ENCODE data around the gene SMOC2. TPM values are rescaled to one million over a fixed set of nuclear protein-coding genes. Genes with fewer than 3 reads are reported as not detected.

The SMOC2 gene
- total RNA-seq, 1 donor = 0.36 TPM

GRCh38 chr6:168517742-168518347 lies 76.9 kb downstream of the SMOC2 start:
- peaks cover 8% of the 10 kb centered on the region for H3K9me3 ChIP-seq (ENCODE audit: low read depth, low read length)
- H3K27me3 ChIP-seq (ENCODE audit: insufficient read depth, low read length) = no peaks in the 10 kb centered on the region
- no peaks in the 10 kb centered on the region for H4K20me1 ChIP-seq (ENCODE audit: insufficient read depth, low read length)
- H3K4me3 ChIP-seq (ENCODE audit: insufficient read depth, low read length) = no peak overlapping the region
- TF ChIP-seq, protein P1, sequence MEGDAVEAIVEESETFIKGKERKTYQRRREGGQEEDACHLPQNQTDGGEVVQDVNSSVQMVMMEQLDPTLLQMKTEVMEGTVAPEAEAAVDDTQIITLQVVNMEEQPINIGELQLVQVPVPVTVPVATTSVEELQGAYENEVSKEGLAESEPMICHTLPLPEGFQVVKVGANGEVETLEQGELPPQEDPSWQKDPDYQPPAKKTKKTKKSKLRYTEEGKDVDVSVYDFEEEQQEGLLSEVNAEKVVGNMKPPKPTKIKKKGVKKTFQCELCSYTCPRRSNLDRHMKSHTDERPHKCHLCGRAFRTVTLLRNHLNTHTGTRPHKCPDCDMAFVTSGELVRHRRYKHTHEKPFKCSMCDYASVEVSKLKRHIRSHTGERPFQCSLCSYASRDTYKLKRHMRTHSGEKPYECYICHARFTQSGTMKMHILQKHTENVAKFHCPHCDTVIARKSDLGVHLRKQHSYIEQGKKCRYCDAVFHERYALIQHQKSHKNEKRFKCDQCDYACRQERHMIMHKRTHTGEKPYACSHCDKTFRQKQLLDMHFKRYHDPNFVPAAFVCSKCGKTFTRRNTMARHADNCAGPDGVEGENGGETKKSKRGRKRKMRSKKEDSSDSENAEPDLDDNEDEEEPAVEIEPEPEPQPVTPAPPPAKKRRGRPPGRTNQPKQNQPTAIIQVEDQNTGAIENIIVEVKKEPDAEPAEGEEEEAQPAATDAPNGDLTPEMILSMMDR (IDR thresholded peaks at IDR 0.05; ENCODE audit: extremely low read depth, low read depth, low read length) = no peak
- no peak for DNase-seq (ENCODE audit: insufficient read length, low spot score, missing footprints)
- H2AFZ ChIP-seq (ENCODE audit: low read length) = no peak overlapping the region
- H3K4me2 ChIP-seq (ENCODE audit: insufficient read depth, low read length) = no peak overlapping the region
- H3K36me3 ChIP-seq (ENCODE audit: insufficient read depth, low read length) = no peaks in the 10 kb centered on the region
- H3K79me2 ChIP-seq (ENCODE audit: insufficient read depth, low read length) = no peaks in the 10 kb centered on the region
- H3K27ac ChIP-seq (ENCODE audit: low read depth, low read length) = no peak overlapping the region
- no peaks in the 10 kb centered on the region for H3K4me1 ChIP-seq (ENCODE audit: insufficient read depth, low read length)

- Histone ChIP-seq H3K27me3 (ENCODE audit: insufficient read depth, low read length) (no peaks in the 10 kb centered on the region), H3K4me3 (ENCODE audit: insufficient read depth, low read length) (no peak overlapping the region), H3K79me2 (ENCODE audit: insufficient read depth, low read length) (no peaks in the 10 kb centered on the region), H3K4me2 (ENCODE audit: insufficient read depth, low read length) (no peak overlapping the region), H4K20me1 (ENCODE audit: insufficient read depth, low read length) (no peaks in the 10 kb centered on the region), H3K9me3 (ENCODE audit: low read depth, low read length) (peaks cover 8% of the 10 kb centered on the region), H3K36me3 (ENCODE audit: insufficient read depth, low read length) (no peaks in the 10 kb centered on the region), H3K27ac (ENCODE audit: low read depth, low read length) (no peak overlapping the region), H3K4me1 (ENCODE audit: insufficient read depth, low read length) (no peaks in the 10 kb centered on the region), H2AFZ (ENCODE audit: low read length) (no peak overlapping the region)
- TF ChIP-seq, protein P1 (IDR thresholded peaks at IDR 0.05; ENCODE audit: extremely low read depth, low read depth, low read length) = no peak
- DNase-seq (ENCODE audit: insufficient read length, low spot score, missing footprints) = no peak
Measured at GRCh38 chr6:168518348-168518745, 77.4 kb downstream of the SMOC2 start.

DNA sequence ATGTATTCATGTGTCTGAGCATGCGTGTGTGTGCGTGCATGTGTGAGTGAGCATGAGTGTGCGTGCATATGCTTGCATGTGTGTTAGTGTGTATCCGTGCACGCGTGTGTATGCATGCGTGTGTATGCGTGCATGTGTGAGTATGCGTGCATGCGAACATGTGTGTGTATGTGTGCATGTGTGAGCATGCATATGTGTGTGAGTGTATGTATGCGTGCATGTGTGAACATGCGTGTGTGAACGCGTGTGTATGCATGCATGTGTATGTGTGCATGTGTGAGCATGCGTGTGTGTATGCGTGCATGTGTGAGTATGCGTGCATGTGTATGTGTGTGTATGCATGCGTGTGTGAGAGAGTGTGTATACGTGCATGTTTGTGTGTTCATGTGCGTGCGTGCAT lies 77.9 kb downstream of the SMOC2 start:
- H2AFZ ChIP-seq (ENCODE audit: low read length) = no peak overlapping the region
- TF ChIP-seq, protein P1 (IDR thresholded peaks at IDR 0.05; ENCODE audit: extremely low read depth, low read depth, low read length) = no peak
- H3K4me3 ChIP-seq (ENCODE audit: insufficient read depth, low read length) = no peak overlapping the region
- no peak overlapping the region for H3K27ac ChIP-seq (ENCODE audit: low read depth, low read length)
- H4K20me1 ChIP-seq (ENCODE audit: insufficient read depth, low read length) = no peaks in the 10 kb centered on the region
- H3K4me1 ChIP-seq (ENCODE audit: insufficient read depth, low read length) = no peaks in the 10 kb centered on the region
- H3K36me3 ChIP-seq (ENCODE audit: insufficient read depth, low read length) = no peaks in the 10 kb centered on the region
- H3K27me3 ChIP-seq (ENCODE audit: insufficient read depth, low read length) = no peaks in the 10 kb centered on the region
- no peak for DNase-seq (ENCODE audit: insufficient read length, low spot score, missing footprints)
- H3K79me2 ChIP-seq (ENCODE audit: insufficient read depth, low read length) = no peaks in the 10 kb centered on the region
- peaks cover 8% of the 10 kb centered on the region for H3K9me3 ChIP-seq (ENCODE audit: low read depth, low read length)
- H3K4me2 ChIP-seq (ENCODE audit: insufficient read depth, low read length) = no peak overlapping the region

GRCh38 chr6:168520233-168520632 lies 79.2 kb downstream of the SMOC2 start:
- H3K79me2 ChIP-seq (ENCODE audit: insufficient read depth, low read length) = no peaks in the 10 kb centered on the region
- no peak for DNase-seq (ENCODE audit: insufficient read length, low spot score, missing footprints)
- no peak overlapping the region for H2AFZ ChIP-seq (ENCODE audit: low read length)
- H3K27ac ChIP-seq (ENCODE audit: low read depth, low read length) = no peak overlapping the region
- H3K36me3 ChIP-seq (ENCODE audit: insufficient read depth, low read length) = no peaks in the 10 kb centered on the region
- H3K4me3 ChIP-seq (ENCODE audit: insufficient read depth, low read length) = no peak overlapping the region
- H3K4me1 ChIP-seq (ENCODE audit: insufficient read depth, low read length) = no peaks in the 10 kb centered on the region
- TF ChIP-seq, protein P1 (IDR thresholded peaks at IDR 0.05; ENCODE audit: extremely low read depth, low read depth, low read length) = no peak
- no peaks in the 10 kb centered on the region for H4K20me1 ChIP-seq (ENCODE audit: insufficient read depth, low read length)
- H3K9me3 ChIP-seq (ENCODE audit: low read depth, low read length) = peaks cover 8% of the 10 kb centered on the region
- no peak overlapping the region for H3K4me2 ChIP-seq (ENCODE audit: insufficient read depth, low read length)
- H3K27me3 ChIP-seq (ENCODE audit: insufficient read depth, low read length) = peaks cover 3% of the 10 kb centered on the region
